Fibroblast of the aortic adventitia (primary cell): Measurements from ENCODE around the gene PRKACG. TPM values are rescaled to one million over a fixed set of nuclear protein-coding genes. Genes with fewer than 3 reads are reported as not detected.
"Not testable (repeated sequence)": the region's sequence is repeated elsewhere in the genome, so short reads cannot be mapped to it uniquely, and the experiment has no call there.

ENCODE experiments used
- DNase-seq: peaks from one replicate; pipeline ENCODE4 v3.0.0-alpha.2; 2010; ENCODE audit warnings: low read depth
- H3K4me3 ChIP-seq: 2 replicates; pipeline ENCODE4 v1.5.1; 2011; ENCODE audit warnings: low read depth, mild to moderate bottlenecking, control low read depth, low read length, moderate library complexity
- CTCF ChIP-seq: IDR thresholded peaks from 2 replicates; pipeline ENCODE4 v1.5.1; 2011; ENCODE audit warnings: mild to moderate bottlenecking, low read length, control low read depth, inconsistent platforms; ENCODE audit not compliant: insufficient read depth
- total RNA-seq: library from RNA; depleted of rRNA; stranded (reverse); fragments of >200 nt; gene quantifications from 2 replicates; pipeline ENCODE4 v1.2.3, GENCODE V29; 2012; ENCODE audit warnings: low replicate concordance

PRKACG gene
- not detected in 2 replicates for total RNA-seq

DNA sequence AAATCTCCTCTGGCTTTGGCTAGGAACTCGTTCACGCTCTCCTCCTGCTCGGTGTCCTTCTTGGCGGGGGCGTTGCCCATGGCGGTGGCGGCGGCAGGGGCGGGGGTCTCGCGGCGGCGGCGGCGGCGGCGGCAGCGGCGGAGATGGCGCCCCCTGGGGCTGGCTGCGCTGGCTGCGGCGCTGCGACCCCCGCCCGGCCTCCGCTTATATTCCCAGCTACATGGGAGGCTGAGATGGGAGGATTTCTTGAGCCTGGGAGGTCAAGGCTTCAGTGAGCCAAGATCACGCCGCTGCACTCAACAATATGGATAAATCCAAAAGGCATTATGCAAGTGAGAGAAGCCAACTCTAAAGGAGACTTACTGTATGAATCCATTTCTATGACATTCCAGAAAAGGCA lies at the start of gene PRKACG:
TSS of gene PRKACG (minus strand) at position 101 of the 400 bp plus-strand sequence. CDS start at position 80, 21 bp downstream.
- no peak for TF ChIP-seq CTCF
- no peak for DNase-seq
- H3K4me3 ChIP-seq, result no peak within 1 kb of the TSS

GRCh38 chr9:69062195-69062594 lies 48.3 kb upstream of the PRKACG start:
- no peak overlapping the region for H3K4me3 ChIP-seq
- DNase-seq, result no peak
- TF ChIP-seq CTCF, result no peak

GRCh38 chr9:69060766-69061165 lies 46.9 kb upstream of the PRKACG start:
- DNase-seq, result no peak
- H3K4me3 ChIP-seq, result no peak overlapping the region
- no peak for TF ChIP-seq CTCF

GRCh38 chr9:69058101-69058500 lies 44.2 kb upstream of the PRKACG start:
- no peak for DNase-seq
- no peak overlapping the region for H3K4me3 ChIP-seq
- TF ChIP-seq CTCF, result no peak

DNA sequence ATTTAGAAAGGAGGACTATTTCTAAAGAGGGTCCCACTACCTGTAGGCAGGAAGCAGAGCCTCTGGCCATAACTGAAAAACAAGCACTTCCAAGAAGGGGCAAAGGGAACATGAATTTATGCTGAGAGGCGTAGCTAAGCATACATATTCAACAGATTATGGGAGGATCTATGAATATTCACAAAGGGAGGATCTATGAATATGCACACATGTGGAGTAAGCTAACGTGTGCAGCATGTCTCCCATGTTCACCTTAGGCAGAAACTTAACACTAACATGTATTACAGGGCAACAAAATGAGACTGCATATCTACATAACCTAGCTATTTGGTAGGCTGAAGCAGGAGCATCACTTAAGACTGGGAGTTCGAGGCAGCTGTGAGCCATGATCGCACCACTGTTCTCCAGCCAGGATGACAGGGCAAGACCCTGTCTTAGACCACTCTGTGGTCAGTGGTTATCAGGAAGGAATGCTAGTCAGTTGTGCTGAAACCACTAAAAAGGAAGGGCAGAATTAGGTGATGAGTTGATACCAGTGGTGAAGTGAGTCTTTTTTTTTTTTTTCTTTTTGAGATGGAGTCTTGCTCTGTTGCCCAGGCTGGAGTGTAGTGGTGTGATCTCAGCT lies 42.4 kb upstream of the PRKACG start:
- no peak for DNase-seq
- no peak for TF ChIP-seq CTCF
- no peak overlapping the region for H3K4me3 ChIP-seq

GRCh38 chr9:69054989-69055388 lies 41.1 kb upstream of the PRKACG start:
- TF ChIP-seq CTCF, result no peak
- peak; percentile 22 for DNase-seq
- no peak overlapping the region for H3K4me3 ChIP-seq

- not testable (repeated sequence) for H3K4me3 ChIP-seq, DNase-seq
Observed at GRCh38 chr9:69050936-69051335, 37.0 kb upstream of the PRKACG start.
